Liver (tissue), 9 donors: Measurements from ENCODE around the gene COLEC12. TPM values are rescaled to one million over a fixed set of nuclear protein-coding genes. Genes with fewer than 3 reads are reported as not detected.

ENCODE experiments used
- DNase-seq: peaks from one replicate; pipeline ENCODE4 v3.0.0-alpha.2; 2017; ENCODE audit warnings: low spot score
- H3K27ac ChIP-seq, 2 donors: one replicate each; pipeline ENCODE4 v1.7.0; 2013; ENCODE audit warnings: inconsistent platforms in 2 of 2, low read length in 2 of 2, control low read depth in 1 of 2, low read depth in 1 of 2, mild to moderate bottlenecking in 1 of 2
- H3K27me3 ChIP-seq, 4 donors: one replicate each; pipeline versions ENCODE4 v1.6.1 to v1.7.0; 2013; ENCODE audit warnings: low read length in 3 of 4, inconsistent platforms in 1 of 4, mild to moderate bottlenecking in 1 of 4, moderate library complexity in 1 of 4; ENCODE audit not compliant: control insufficient read depth in 4 of 4, insufficient read depth in 4 of 4
- H3K36me3 ChIP-seq, 4 donors: one replicate each; pipeline versions ENCODE4 v1.6.1 to v1.7.0; 2013; ENCODE audit warnings: low read length in 3 of 4, mild to moderate bottlenecking in 3 of 4, low read depth in 1 of 4, moderate library complexity in 1 of 4; ENCODE audit not compliant: control insufficient read depth in 4 of 4, insufficient read depth in 3 of 4
- H3K4me1 ChIP-seq, 4 donors: one replicate each; pipeline versions ENCODE4 v1.6.1 to v1.7.0; 2013; ENCODE audit warnings: low read length in 3 of 4, mild to moderate bottlenecking in 3 of 4, moderate library complexity in 1 of 4; ENCODE audit not compliant: control insufficient read depth in 4 of 4, insufficient read depth in 4 of 4
- H3K4me3 ChIP-seq, 3 donors: one replicate each; pipeline versions ENCODE4 v1.6.1 to v1.7.0; 2013; ENCODE audit warnings: low read length in 3 of 3, control low read depth in 1 of 3, low read depth in 1 of 3, mild to moderate bottlenecking in 1 of 3
- H3K9ac ChIP-seq, 2 donors: one replicate each; pipeline ENCODE4 v1.7.0; 2013; ENCODE audit warnings: low read length in 2 of 2, mild to moderate bottlenecking in 2 of 2, moderate library complexity in 2 of 2, control low read depth in 1 of 2, low read depth in 1 of 2
- H3K9me3 ChIP-seq, 4 donors: one replicate each; pipeline versions ENCODE4 v1.6.1 to v1.7.0; 2013; ENCODE audit warnings: low read length in 3 of 4; ENCODE audit not compliant: control insufficient read depth in 4 of 4
- ATF3 ChIP-seq: IDR thresholded peaks from 2 replicates; pipeline ENCODE4 v1.6.1; 2016; ENCODE audit warnings: antibody characterized with exemption
- EGR1 ChIP-seq, 2 donors: IDR thresholded peaks; 2 replicates each; pipeline ENCODE4 v1.6.1; 2016 to 2018; ENCODE audit warnings: antibody characterized with exemption in 2 of 2, low read depth in 2 of 2
- FOXA1 ChIP-seq: IDR thresholded peaks from 2 replicates; pipeline ENCODE4 v1.6.1; 2016; ENCODE audit warnings: antibody characterized with exemption
- FOXA2 ChIP-seq: IDR thresholded peaks from 2 replicates; pipeline ENCODE4 v1.6.1; 2016; ENCODE audit warnings: antibody characterized with exemption
- GABPA ChIP-seq, 2 donors: IDR thresholded peaks in 1 of 2; conservative IDR thresholded peaks in 1 of 2; 2 replicates each; pipeline ENCODE4 v1.6.1; 2016; ENCODE audit warnings: antibody characterized with exemption in 2 of 2, mild to moderate bottlenecking in 1 of 2, moderate library complexity in 1 of 2
- HNF4A ChIP-seq, 2 donors: conservative IDR thresholded peaks; 2 replicates each; pipeline ENCODE4 v1.6.1; 2016; ENCODE audit warnings: antibody characterized with exemption in 2 of 2, mild to moderate bottlenecking in 2 of 2
- HNF4G ChIP-seq: IDR thresholded peaks from 2 replicates; pipeline ENCODE4 v1.6.1; 2016; ENCODE audit warnings: antibody characterized with exemption
- JUND ChIP-seq, 2 donors: IDR thresholded peaks; 2 replicates each; pipeline ENCODE4 v1.6.1; 2016; ENCODE audit warnings: antibody characterized with exemption in 2 of 2
- MAX ChIP-seq: IDR thresholded peaks from 2 replicates; pipeline ENCODE4 v1.6.1; 2016; ENCODE audit warnings: antibody characterized with exemption
- NR2F2 ChIP-seq: IDR thresholded peaks from 2 replicates; pipeline ENCODE4 v1.6.1; 2016; ENCODE audit warnings: antibody characterized with exemption
- RAD21 ChIP-seq, 2 donors: IDR thresholded peaks; 2 replicates each; pipeline ENCODE4 v1.6.1; 2016; ENCODE audit warnings: antibody characterized with exemption in 2 of 2, mild to moderate bottlenecking in 2 of 2
- RXRA ChIP-seq, 2 donors: IDR thresholded peaks; 2 replicates each; pipeline ENCODE4 v1.6.1; 2017 to 2018; ENCODE audit warnings: antibody characterized with exemption in 2 of 2, mild to moderate bottlenecking in 1 of 2
- SP1 ChIP-seq: IDR thresholded peaks from 2 replicates; pipeline ENCODE4 v1.6.1; 2018; ENCODE audit warnings: antibody characterized with exemption, mild to moderate bottlenecking
- TAF1 ChIP-seq: conservative IDR thresholded peaks from 2 replicates; pipeline ENCODE4 v1.6.1; 2016; ENCODE audit warnings: antibody characterized with exemption, mild to moderate bottlenecking
- YY1 ChIP-seq: IDR thresholded peaks from 2 replicates; pipeline ENCODE4 v1.6.1; 2016; ENCODE audit warnings: antibody characterized with exemption, mild to moderate bottlenecking
- ZBTB33 ChIP-seq: IDR thresholded peaks from 2 replicates; pipeline ENCODE4 v1.6.1; 2016; ENCODE audit warnings: antibody characterized with exemption
- WGBS: extraction: QIAGEN DNeasy Blood & Tissue Kit; methylation state at CpG from one replicate; pipeline ENCODE4 v1.1.7; 2013; 5-methylcytosine and 5-hydroxymethylcytosine counted together
- polyA plus RNA-seq, 2 donors: library from polyadenylated mRNA; stranded (reverse) in 1 of 2; unstranded in 1 of 2; fragments of 200-250 nt in 1 of 2; fragments of >200 nt in 1 of 2; fragmentation: Nextera tagmentation in 1 of 2; extraction: Ambion mirVana in 1 of 2; gene quantifications; one replicate each; pipeline versions ENCODE4 v1.2.1 to v1.2.3, GENCODE V29; 2013 to 2015
- total RNA-seq, 2 donors: library from RNA; depleted of rRNA; stranded (reverse); fragments of >200 nt; gene quantifications; one replicate each; pipeline ENCODE4 v1.2.3, GENCODE V29; 2014
- TF ChIP-seq, protein P1 (sequence below): fragments of 150-350 bp; IDR thresholded peaks from 2 replicates; pipeline ENCODE4 v1.5.1; 2017; ENCODE audit warnings: improper control_type of control experiment, low read depth, low read length; ENCODE audit not compliant: missing input control
- TF ChIP-seq, protein P2 (sequence below): IDR thresholded peaks from 2 replicates; pipeline ENCODE4 v1.6.1; 2016; ENCODE audit warnings: antibody characterized with exemption, mild to moderate bottlenecking
- donor health status: healthy.
- donor health status: healthy.
- donor health status: healthy.
- donor health status: healthy.
- donor health status: healthy.

The COLEC12 gene
- total and polyA plus RNA-seq, 4 donors = 0.03 to 1.6 (median 0.28) TPM

- 92% methylated on average over 1 of the region's 1 CpG for WGBS
- H3K4me1 ChIP-seq = peaks cover 2 to 9% (median 5%) of the 10 kb centered on the region in 4 donors
Measured at GRCh38 chr18:495017-495416, 5.5 kb downstream of the COLEC12 start.

More at GRCh38 chr18:495017-495416, 5.5 kb downstream of the COLEC12 start:
- no peak overlapping the region for H3K4me3 ChIP-seq
- H3K27me3 ChIP-seq = peaks cover 0 to 5% (median 1%) of the 10 kb centered on the region in 4 donors
- TF ChIP-seq ZBTB33 = no peak
- TF ChIP-seq FOXA2 = no peak
- no peak for TF ChIP-seq JUND (IDR thresholded peaks at IDR 0.05)
- TF ChIP-seq HNF4G = no peak
- no peak for TF ChIP-seq ATF3
- TF ChIP-seq SP1 = no peak
- no peak for TF ChIP-seq TAF1
- no peak for TF ChIP-seq GABPA (IDR thresholded peaks at IDR 0.05 in 1 of 2, conservative IDR thresholded peaks at IDR 0.05 in 1 of 2)
- TF ChIP-seq YY1 = no peak
- TF ChIP-seq HNF4A (conservative IDR thresholded peaks at IDR 0.05) = no peak
- TF ChIP-seq EGR1 (IDR thresholded peaks at IDR 0.05; ENCODE audit: low read depth in 2 of 2) = no peak
- no peak for TF ChIP-seq FOXA1
- no peak for TF ChIP-seq MAX
- TF ChIP-seq, protein P1, sequence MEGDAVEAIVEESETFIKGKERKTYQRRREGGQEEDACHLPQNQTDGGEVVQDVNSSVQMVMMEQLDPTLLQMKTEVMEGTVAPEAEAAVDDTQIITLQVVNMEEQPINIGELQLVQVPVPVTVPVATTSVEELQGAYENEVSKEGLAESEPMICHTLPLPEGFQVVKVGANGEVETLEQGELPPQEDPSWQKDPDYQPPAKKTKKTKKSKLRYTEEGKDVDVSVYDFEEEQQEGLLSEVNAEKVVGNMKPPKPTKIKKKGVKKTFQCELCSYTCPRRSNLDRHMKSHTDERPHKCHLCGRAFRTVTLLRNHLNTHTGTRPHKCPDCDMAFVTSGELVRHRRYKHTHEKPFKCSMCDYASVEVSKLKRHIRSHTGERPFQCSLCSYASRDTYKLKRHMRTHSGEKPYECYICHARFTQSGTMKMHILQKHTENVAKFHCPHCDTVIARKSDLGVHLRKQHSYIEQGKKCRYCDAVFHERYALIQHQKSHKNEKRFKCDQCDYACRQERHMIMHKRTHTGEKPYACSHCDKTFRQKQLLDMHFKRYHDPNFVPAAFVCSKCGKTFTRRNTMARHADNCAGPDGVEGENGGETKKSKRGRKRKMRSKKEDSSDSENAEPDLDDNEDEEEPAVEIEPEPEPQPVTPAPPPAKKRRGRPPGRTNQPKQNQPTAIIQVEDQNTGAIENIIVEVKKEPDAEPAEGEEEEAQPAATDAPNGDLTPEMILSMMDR = no peak
- no peak for TF ChIP-seq NR2F2
- TF ChIP-seq RXRA (IDR thresholded peaks at IDR 0.05) = no peak
- no peak for TF ChIP-seq RAD21 (IDR thresholded peaks at IDR 0.05)
- TF ChIP-seq, protein P2, sequence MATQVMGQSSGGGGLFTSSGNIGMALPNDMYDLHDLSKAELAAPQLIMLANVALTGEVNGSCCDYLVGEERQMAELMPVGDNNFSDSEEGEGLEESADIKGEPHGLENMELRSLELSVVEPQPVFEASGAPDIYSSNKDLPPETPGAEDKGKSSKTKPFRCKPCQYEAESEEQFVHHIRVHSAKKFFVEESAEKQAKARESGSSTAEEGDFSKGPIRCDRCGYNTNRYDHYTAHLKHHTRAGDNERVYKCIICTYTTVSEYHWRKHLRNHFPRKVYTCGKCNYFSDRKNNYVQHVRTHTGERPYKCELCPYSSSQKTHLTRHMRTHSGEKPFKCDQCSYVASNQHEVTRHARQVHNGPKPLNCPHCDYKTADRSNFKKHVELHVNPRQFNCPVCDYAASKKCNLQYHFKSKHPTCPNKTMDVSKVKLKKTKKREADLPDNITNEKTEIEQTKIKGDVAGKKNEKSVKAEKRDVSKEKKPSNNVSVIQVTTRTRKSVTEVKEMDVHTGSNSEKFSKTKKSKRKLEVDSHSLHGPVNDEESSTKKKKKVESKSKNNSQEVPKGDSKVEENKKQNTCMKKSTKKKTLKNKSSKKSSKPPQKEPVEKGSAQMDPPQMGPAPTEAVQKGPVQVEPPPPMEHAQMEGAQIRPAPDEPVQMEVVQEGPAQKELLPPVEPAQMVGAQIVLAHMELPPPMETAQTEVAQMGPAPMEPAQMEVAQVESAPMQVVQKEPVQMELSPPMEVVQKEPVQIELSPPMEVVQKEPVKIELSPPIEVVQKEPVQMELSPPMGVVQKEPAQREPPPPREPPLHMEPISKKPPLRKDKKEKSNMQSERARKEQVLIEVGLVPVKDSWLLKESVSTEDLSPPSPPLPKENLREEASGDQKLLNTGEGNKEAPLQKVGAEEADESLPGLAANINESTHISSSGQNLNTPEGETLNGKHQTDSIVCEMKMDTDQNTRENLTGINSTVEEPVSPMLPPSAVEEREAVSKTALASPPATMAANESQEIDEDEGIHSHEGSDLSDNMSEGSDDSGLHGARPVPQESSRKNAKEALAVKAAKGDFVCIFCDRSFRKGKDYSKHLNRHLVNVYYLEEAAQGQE = no peak
- H3K27ac ChIP-seq = no peak overlapping the region
- DNase-seq = no peak
- no peaks in the 10 kb centered on the region for H3K9me3 ChIP-seq
- H3K9ac ChIP-seq = no peak overlapping the region
- H3K36me3 ChIP-seq = no peaks in the 10 kb centered on the region
